GM12878 (cell line): ENCODE results near the gene GIMAP8. TPM values are rescaled to one million over a fixed set of nuclear protein-coding genes. Genes with fewer than 3 reads are reported as not detected.

Source experiments
- ATAC-seq: fragments of 200-7000 bp; cut with Tn5 transposase; 3 replicates; pipeline ENCODE4 v1.9.1; 2020; ENCODE audit warnings: mild to moderate bottlenecking, moderate library complexity
- BruUV-seq: library from RNA; stranded (reverse); fragments of 400-500 nt; replicated peaks from 2 replicates; lab custom pipeline; 2021; lab: Mats Ljungman, UMichigan
- CTCF ChIA-PET: fragments of 300-600 bp; sonication (Branson Sonifier 250); formaldehyde crosslinking; extraction: SDS; loops from one replicate; lab custom pipeline; 2021; ENCODE audit warnings: inconsistent platforms; lab: Yijun Ruan, JAX
- POLR2A ChIA-PET: fragments of 350-600 bp; formaldehyde crosslinking; extraction: SDS; loops from one replicate; lab custom pipeline; 2021; ENCODE audit warnings: inconsistent platforms; lab: Charles Lee
- RAD21 ChIA-PET: fragments of 300-600 bp; sonication (Branson Sonifier 250); formaldehyde crosslinking; loops from one replicate; lab custom pipeline; 2023; ENCODE audit warnings: antibody characterized with exemption; ENCODE audit not compliant: unreplicated experiment; lab: Charles Lee
- SMC1A ChIA-PET: fragments of 300-600 bp; sonication (Branson Sonifier 250); formaldehyde crosslinking; loops from one replicate; lab custom pipeline; 2023; ENCODE audit not compliant: unreplicated experiment, uncharacterized antibody; lab: Charles Lee
- DNase-seq: peaks from one replicate; pipeline ENCODE4 v3.0.0-alpha.2; 2011; ENCODE audit warnings: low read depth, low spot score
- FAIRE-seq: peaks from 3 replicates; lab custom pipeline; 2011; peaks lifted over from hg19 to GRCh38; lab: Jason Lieb, UNC
- H2AFZ ChIP-seq: 2 replicates; pipeline ENCODE4 v1.6.0; 2011; ENCODE audit warnings: low read depth, low read length, control low read depth; ENCODE audit not compliant: control insufficient read depth
- H3K27ac ChIP-seq: 2 replicates; pipeline ENCODE4 v1.5.1; 2011; ENCODE audit warnings: control low read depth; ENCODE audit not compliant: control insufficient read depth, insufficient read depth
- H3K27me3 ChIP-seq, 2 experiments: replicated peaks in 1 of 2; 2 replicates each; pipeline versions ENCODE4 v1.6.0 to v1.6.1; 2011; ENCODE audit warnings: low read length in 1 of 2; ENCODE audit not compliant: control insufficient read depth in 2 of 2, insufficient read depth in 2 of 2
- H3K36me3 ChIP-seq, 2 experiments: 2 replicates each; pipeline ENCODE4 v1.5.1; 2011; ENCODE audit warnings: low read length in 1 of 2; ENCODE audit not compliant: control insufficient read depth in 2 of 2, insufficient read depth in 2 of 2
- H3K4me1 ChIP-seq: 2 replicates; pipeline ENCODE4 v1.6.1; 2011; ENCODE audit warnings: mild to moderate bottlenecking, low read length, moderate library complexity, mixed read lengths; ENCODE audit not compliant: control insufficient read depth, insufficient read depth
- H3K4me2 ChIP-seq: 2 replicates; pipeline ENCODE4 v1.6.0; 2011; ENCODE audit warnings: control low read depth; ENCODE audit not compliant: control insufficient read depth, insufficient read depth
- H3K4me3 ChIP-seq: fragments of 200-600 bp; sonication (generic); 2 replicates; pipeline ENCODE4 v1.5.1; 2016
- H3K79me2 ChIP-seq: 2 replicates; pipeline ENCODE4 v1.6.0; 2011; ENCODE audit warnings: low read length; ENCODE audit not compliant: control insufficient read depth, insufficient read depth
- H3K9ac ChIP-seq: 2 replicates; pipeline ENCODE4 v1.8.0; 2011; ENCODE audit warnings: low read length, control low read depth, mixed read lengths; ENCODE audit not compliant: control insufficient read depth, insufficient read depth
- H3K9me3 ChIP-seq: replicated peaks from 3 replicates; pipeline ENCODE4 v1.5.1; 2011; ENCODE audit warnings: mild to moderate bottlenecking, low read length; ENCODE audit not compliant: control insufficient read depth, insufficient read depth
- H4K20me1 ChIP-seq: 2 replicates; pipeline ENCODE4 v1.6.0; 2011; ENCODE audit not compliant: control insufficient read depth, insufficient read depth
- BRCA1 ChIP-seq: IDR thresholded peaks from 2 replicates; pipeline ENCODE4 v1.6.1; 2011; ENCODE audit warnings: low read depth, low read length, improper control_type of control experiment
- EP300 ChIP-seq, 2 experiments: fragments of 150-350 bp in 1 of 2; IDR thresholded peaks; 2 replicates each; pipeline ENCODE4 v1.6.1; 2011 to 2012; ENCODE audit warnings: low read depth in 2 of 2, low read length in 2 of 2, borderline replicate concordance in 1 of 2, improper control_type of control experiment in 1 of 2, inconsistent platforms in 1 of 2; ENCODE audit not compliant: control insufficient read depth in 1 of 2
- GABPA ChIP-seq: IDR thresholded peaks from 2 replicates; pipeline ENCODE4 v1.6.1; 2014; ENCODE audit warnings: antibody characterized with exemption, low read depth, mild to moderate bottlenecking, inconsistent platforms
- GATAD2B ChIP-seq: fragments of 450-650 bp; conservative IDR thresholded peaks from 2 replicates; pipeline ENCODE4 v1.6.1; 2017; ENCODE audit warnings: low read depth, mild to moderate bottlenecking, moderate library complexity
- IKZF1 ChIP-seq: fragments of 450-650 bp; conservative IDR thresholded peaks from 2 replicates; pipeline ENCODE4 v1.6.1; 2017; ENCODE audit warnings: antibody characterized with exemption, mild to moderate bottlenecking
- MEF2A ChIP-seq: IDR thresholded peaks from 2 replicates; pipeline ENCODE4 v1.6.1; 2011; ENCODE audit warnings: low read depth, mild to moderate bottlenecking, low read length, moderate library complexity; ENCODE audit not compliant: insufficient read depth
- MTA2 ChIP-seq: fragments of 450-650 bp; IDR thresholded peaks from 2 replicates; pipeline ENCODE4 v1.6.1; 2016; ENCODE audit warnings: low read depth, mild to moderate bottlenecking, moderate library complexity
- RBBP5 ChIP-seq: fragments of 200-600 bp; sonication (generic); conservative IDR thresholded peaks from 2 replicates; pipeline ENCODE4 v1.6.1; 2016
- SREBF2 ChIP-seq: IDR thresholded peaks from 2 replicates; pipeline ENCODE4 v1.6.1; 2012; ENCODE audit warnings: mild to moderate bottlenecking, low read length
- ZNF217 ChIP-seq: fragments of 450-650 bp; IDR thresholded peaks from 2 replicates; pipeline ENCODE4 v1.6.1; 2017; ENCODE audit warnings: antibody characterized with exemption, mild to moderate bottlenecking
- ZNF687 ChIP-seq: fragments of 450-650 bp; IDR thresholded peaks from 2 replicates; pipeline ENCODE4 v1.6.1; 2017; ENCODE audit warnings: mild to moderate bottlenecking, moderate library complexity
- WGBS: methylation state at CpG from one replicate; pipeline ENCODE4 v1.1.6; 2016; ENCODE audit warnings: low lambda C conversion rate; ENCODE audit not compliant: insufficient replicate concordance, insufficient coverage; ENCODE audit errors: missing lambda C conversion rate; 5-methylcytosine and 5-hydroxymethylcytosine counted together
- in situ Hi-C: fragments of 300-500 bp; cut with MboI; formaldehyde crosslinking; loops from 9 replicates; pipeline ENCODE4 v1.14.3; 2018; ENCODE audit warnings: mixed read lengths
- intact Hi-C: fragments of 100-400 bp; cut with micrococcal nuclease; formaldehyde crosslinking; loops from one replicate; pipeline ENCODE4 v1.14.2; 2022; ENCODE audit not compliant: unreplicated experiment
- polyA plus RNA-seq, 11 experiments: library from polyadenylated mRNA; depleted of rRNA in 4 of 11; unstranded in 6 of 11; stranded (reverse) in 5 of 11; fragments of >200 nt; fragmentation: Nextera tagmentation in 4 of 11; fragmentation: Illumina TruSeq in 1 of 11; extraction: Ambion mirVana in 4 of 11; extraction: Trizol in 1 of 11; gene quantifications; 1 replicate in 1 of 11; 2 replicates in 10 of 11; pipeline versions ENCODE4 v1.2.1 to v1.2.3, GENCODE V29; 2011 to 2016; ENCODE audit warnings: inconsistent platforms in 2 of 11, missing spikeins in 2 of 11, low read depth in 1 of 11
- total RNA-seq, 4 experiments: library from RNA; depleted of rRNA in 3 of 4; stranded (reverse); fragments of >200 nt in 3 of 4; fragmentation: Illumina TruSeq in 1 of 4; extraction: Trizol in 1 of 4; gene quantifications; 2 replicates each; pipeline versions ENCODE4 v1.2.1 to v1.2.3, GENCODE V29; 2013 to 2021

GIMAP8 gene
- total and polyA plus RNA-seq, 10 of the 15 experiments (the other 5 are each of a cell fraction or from before 2014, with no cell fraction given), result 0.66 to 9.7 (median 4.7) TPM

- peak overlapping the region; percentile 87 for H3K4me2 ChIP-seq
- H3K27ac ChIP-seq, result 0 out of 2 replicates have a peak overlapping the region, but pooled peaks have one; percentile 89
- peaks cover 0 to 2% of the 10 kb centered on the region in 2 experiments; a peak in 3 of 4 replicates for H3K36me3 ChIP-seq
- ChIA-PET SMC1A (interaction anchor here (0.8 to 7.4 kb wide), 11 partner anchors 10 to 48 kb away, joined by 3 to 48 read pairs (median 7); no protein-coding TSS in a partner anchor), CTCF (interaction anchor here (0.8 to 11.6 kb wide), 8 partner anchors 15 to 596 kb away, joined by 3 to 72 read pairs (median 12); partner anchors contain the start of gene REPIN1), RAD21 (interaction anchor here (1.0 to 3.6 kb wide), 9 partner anchors 15 to 48 kb away, joined by 3 to 29 read pairs (median 5); partner anchors contain the start of gene REPIN1), POLR2A (interaction anchor here (0.7 to 3.8 kb wide), 10 partner anchors 20 to 36 kb away, joined by 3 to 26 read pairs (median 4); partner anchors contain the start of gene REPIN1)
- DNase-seq (no peak), FAIRE-seq (no peak), ATAC-seq (no peak)
- H4K20me1 ChIP-seq, result no peaks in the 10 kb centered on the region
- H3K4me3 ChIP-seq, result peak overlapping the region; percentile 91
- H2AFZ ChIP-seq, result peak overlapping the region; percentile 76; the same call in 1 of the 2 replicates
- H3K4me1 ChIP-seq, result peaks cover 60% of the 10 kb centered on the region
- TF ChIP-seq RBBP5, result no peak
- no peak for TF ChIP-seq GATAD2B
- no peak for TF ChIP-seq GABPA
- TF ChIP-seq EP300 (IDR thresholded peaks at IDR 0.05; ENCODE audit: borderline replicate concordance in 1 of 2, control insufficient read depth in 1 of 2, low read depth in 2 of 2, low read length in 2 of 2), result no peak
- no peak for TF ChIP-seq MEF2A
- TF ChIP-seq ZNF687, result no peak
- TF ChIP-seq SREBF2, result no peak
- no peak for TF ChIP-seq BRCA1
- TF ChIP-seq ZNF217, result no peak
- no peak for TF ChIP-seq MTA2
- TF ChIP-seq IKZF1, result no peak
- no TSS peak for BruUV-seq
- peak overlapping the region; percentile 85 for H3K9ac ChIP-seq
- H3K79me2 ChIP-seq, result peaks cover 4% of the 10 kb centered on the region
- no peaks in the 10 kb centered on the region for H3K9me3 ChIP-seq
- 87% methylated on average over 13 of the region's 13 CpGs for whole genome bisulfite sequencing
- intact Hi-C loops, result no loop called here
- in situ Hi-C loops, result loop anchor here (25.0 kb wide), 1 partner anchor 341 kb away; no protein-coding TSS in a partner anchor
- H3K27me3 ChIP-seq, result no peaks in the 10 kb centered on the region
Observed at GRCh38 chr7:150403376-150404171, 46.9 kb upstream of the GIMAP8 start.
